OCI-M2 (cell line): ENCODE measurements around the gene MTCH1.
"Not testable (repeated sequence)": the region's sequence is repeated elsewhere in the genome, so short reads cannot be mapped to it uniquely, and the experiment has no call there.

Experiments
- DNase-seq: peaks from one replicate; lab custom pipeline; 2025; ENCODE audit not compliant: unreplicated experiment; lab: John Stamatoyannopoulos, UW

MTCH1 gene

GRCh38 chr6:36997811-36998722 lies 12.1 kb upstream of the MTCH1 start:
- no peak for DNase-seq

- DNase-seq: not testable (repeated sequence)
Observed at GRCh38 chr6:36990401-36990800, 4.4 kb upstream of the MTCH1 start.

GRCh38 chr6:36989264-36989663 lies 3.3 kb upstream of the MTCH1 start:
- no peak for DNase-seq

- no peak for DNase-seq
Observed at GRCh38 chr6:36986704-36987047, 680 bp upstream of the MTCH1 start.

- no peak for DNase-seq
Observed at GRCh38 chr6:36985417-36985807, 584 bp downstream of the MTCH1 start.

- DNase-seq: no peak
Observed at GRCh38 chr6:36984581-36985416, 1.2 kb downstream of the MTCH1 start.

GRCh38 chr6:36983538-36983937 lies 2.5 kb downstream of the MTCH1 start:
- no peak for DNase-seq

- DNase-seq: no peak
Observed at GRCh38 chr6:36980876-36981619, 4.9 kb downstream of the MTCH1 start.

GRCh38 chr6:36980129-36980528 lies 5.9 kb downstream of the MTCH1 start:
- DNase-seq: no peak

- no peak for DNase-seq
Observed at GRCh38 chr6:36979347-36979742, 6.7 kb downstream of the MTCH1 start.

GRCh38 chr6:36978421-36979346 lies 7.3 kb downstream of the MTCH1 start:
- no peak for DNase-seq

- DNase-seq: no peak
Observed at GRCh38 chr6:36977470-36977941, 8.5 kb downstream of the MTCH1 start.

GRCh38 chr6:36976931-36977330 lies 9.1 kb downstream of the MTCH1 start:
- DNase-seq: no peak

GRCh38 chr6:36976509-36976908 lies 9.5 kb downstream of the MTCH1 start:
- DNase-seq: no peak

GRCh38 chr6:36976007-36976264 lies 10.1 kb downstream of the MTCH1 start:
- no peak for DNase-seq

- DNase-seq: no peak
Observed at GRCh38 chr6:36975231-36976006, 10.6 kb downstream of the MTCH1 start.

GRCh38 chr6:36973647-36974046 lies 12.3 kb downstream of the MTCH1 start:
- no peak for DNase-seq

GRCh38 chr6:36973190-36973589 lies 12.8 kb downstream of the MTCH1 start:
- DNase-seq: no peak

GRCh38 chr6:36971921-36972673 lies 13.9 kb downstream of the MTCH1 start:
- no peak for DNase-seq
